ENCODE data around the gene DLGAP1. TPM values are rescaled to one million over a fixed set of nuclear protein-coding genes. Genes with fewer than 3 reads are reported as not detected.

Gene DLGAP1
- total RNA-seq, 1 experiment from 2014 or later, result 0.39 TPM

- POLR2A ChIA-PET, result interaction anchor here (0.9 to 3.9 kb wide), 4 partner anchors 138 to 210 kb away, joined by 4 to 22 read pairs (median 4); no protein-coding TSS in a partner anchor
- no peak for DNase-seq (ENCODE audit: low read depth, low spot score)
- Histone ChIP-seq H3K4me3 (replicated peaks in 1 of 2; ENCODE audit: low read depth in 1 of 2, low read length in 2 of 2) (peak overlapping the region in 1 of 2 experiments; percentile 0; a peak in 1 of 4 replicates), H2AFZ (ENCODE audit: low read depth, low read length, poor library complexity, severe bottlenecking) (no peak overlapping the region), H3K9ac (ENCODE audit: low read length) (peak overlapping the region; percentile 79), H3K36me3 (ENCODE audit: control insufficient read depth in 1 of 2, insufficient read depth in 2 of 2, low read length in 2 of 2) (peaks cover 35 to 73% of the 10 kb centered on the region in 2 experiments), H4K20me1 (ENCODE audit: insufficient read depth) (peaks cover 24% of the 10 kb centered on the region; the same call in 1 of the 2 replicates), H3K9me3 (ENCODE audit: control insufficient read depth in 1 of 2, insufficient read depth in 1 of 2, low read depth in 1 of 2, low read length in 2 of 2) (no peaks in the 10 kb centered on the region), H3K27me3 (ENCODE audit: insufficient read depth, low read length) (no peaks in the 10 kb centered on the region), H3K9me2 (ENCODE audit: insufficient read depth) (no peaks in the 10 kb centered on the region), H3K27ac (ENCODE audit: low read depth, low read length) (peak overlapping the region; percentile 90; the same call in 1 of the 2 replicates), H3K79me2 (ENCODE audit: insufficient read depth, low read length) (peaks cover 93% of the 10 kb centered on the region), H3K4me2 (ENCODE audit: low read length) (peak overlapping the region; percentile 87), H3K4me1 (ENCODE audit: control insufficient read depth in 1 of 2, insufficient read depth in 2 of 2, low read length in 2 of 2) (peaks cover 37 to 73% of the 10 kb centered on the region in 2 experiments)
- CTCF ChIA-PET, result interaction anchor here (1.1 to 1.9 kb wide), 5 partner anchors 7 to 209 kb away, joined by 3 to 8 read pairs (median 5); no protein-coding TSS in a partner anchor
- no peak for ATAC-seq
- no TSS peak for BruUV-seq (replicated peaks)
- intact Hi-C loops (cut with micrococcal nuclease), result loop anchor here (2.0 kb wide), 2 partner anchors 139 to 173 kb away; no protein-coding TSS in a partner anchor
- TF ChIP-seq FOSL1 (IDR thresholded peaks at IDR 0.05; ENCODE audit: low read depth) (no peak), SP1 (IDR thresholded peaks at IDR 0.05; ENCODE audit: low read depth) (no peak), POLR2AphosphoS5 (IDR thresholded peaks at IDR 0.05; ENCODE audit: low read depth, low read length) (peak; percentile 31; the same call in 1 of the 2 replicates)
- RAD21 ChIA-PET (ENCODE audit: low non-redundant PET in 1 of 2, low total read pairs in 2 of 2, uncharacterized antibody in 2 of 2, unreplicated experiment in 2 of 2), result no interaction called here
Observed at GRCh38 chr18:3455907-3456685, 999.0 kb downstream of the DLGAP1 start.

DNA sequence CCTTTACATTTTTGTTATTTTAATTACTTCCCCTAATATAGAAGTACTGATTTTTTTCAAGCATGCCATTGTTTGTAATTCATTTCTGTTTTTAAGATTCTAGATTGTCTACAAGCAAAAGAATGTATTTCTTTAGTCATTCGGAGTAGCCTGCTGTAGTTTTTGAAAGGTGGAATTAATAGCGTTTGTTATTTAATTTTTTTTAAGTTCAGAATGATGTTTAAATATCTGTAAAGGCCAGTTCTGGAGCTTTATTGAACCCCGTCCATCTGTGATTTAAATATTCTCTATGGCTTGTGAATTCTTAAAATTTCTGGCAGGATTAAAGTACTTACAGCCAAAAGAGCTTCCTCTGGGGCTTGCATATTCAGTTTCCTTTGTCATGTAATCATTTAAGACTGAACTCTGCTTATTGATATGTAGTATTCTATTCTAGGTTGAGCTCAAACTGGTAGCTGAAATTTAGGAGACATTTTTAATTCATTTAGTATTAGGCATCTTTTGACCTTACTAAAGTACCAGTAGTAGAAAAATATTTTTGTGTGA lies 999.9 kb downstream of the DLGAP1 start:
- TF ChIP-seq, protein P1, sequence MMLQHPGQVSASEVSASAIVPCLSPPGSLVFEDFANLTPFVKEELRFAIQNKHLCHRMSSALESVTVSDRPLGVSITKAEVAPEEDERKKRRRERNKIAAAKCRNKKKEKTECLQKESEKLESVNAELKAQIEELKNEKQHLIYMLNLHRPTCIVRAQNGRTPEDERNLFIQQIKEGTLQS (IDR thresholded peaks at IDR 0.05), result no peak
- TF ChIP-seq SRF (IDR thresholded peaks at IDR 0.05; ENCODE audit: low read depth) (no peak), JUND (IDR thresholded peaks at IDR 0.05) (no peak)
- intact Hi-C loops (cut with micrococcal nuclease), result loop anchor here (2.0 kb wide), 2 partner anchors 140 to 172 kb away; no protein-coding TSS in a partner anchor
- Histone ChIP-seq H3K79me2 (ENCODE audit: insufficient read depth, low read length) (peaks cover 97% of the 10 kb centered on the region), H3K4me3 (replicated peaks in 1 of 2; ENCODE audit: low read depth in 1 of 2, low read length in 2 of 2) (no peak overlapping the region), H3K9me2 (ENCODE audit: insufficient read depth) (no peaks in the 10 kb centered on the region), H3K27me3 (ENCODE audit: insufficient read depth, low read length) (no peaks in the 10 kb centered on the region), H3K36me3 (ENCODE audit: control insufficient read depth in 1 of 2, insufficient read depth in 2 of 2, low read length in 2 of 2) (peaks cover 35 to 71% of the 10 kb centered on the region in 2 experiments), H2AFZ (ENCODE audit: low read depth, low read length, poor library complexity, severe bottlenecking) (no peak overlapping the region), H3K9ac (ENCODE audit: low read length) (peak overlapping the region; percentile 79), H3K9me3 (ENCODE audit: control insufficient read depth in 1 of 2, insufficient read depth in 1 of 2, low read depth in 1 of 2, low read length in 2 of 2) (no peaks in the 10 kb centered on the region), H3K4me1 (ENCODE audit: control insufficient read depth in 1 of 2, insufficient read depth in 2 of 2, low read length in 2 of 2) (peaks cover 36 to 73% of the 10 kb centered on the region in 2 experiments), H3K4me2 (ENCODE audit: low read length) (peak overlapping the region; percentile 87), H4K20me1 (ENCODE audit: insufficient read depth) (peaks cover 24% of the 10 kb centered on the region; the same call in 1 of the 2 replicates), H3K27ac (ENCODE audit: low read depth, low read length) (peak overlapping the region; percentile 90; the same call in 1 of the 2 replicates)
- RAD21 ChIA-PET (ENCODE audit: low non-redundant PET in 1 of 2, low total read pairs in 2 of 2, uncharacterized antibody in 2 of 2, unreplicated experiment in 2 of 2), result interaction anchor here in 1 of 2 experiments (0.6 kb wide), 1 partner anchor 159 kb away, joined by 3 read pairs; no protein-coding TSS in a partner anchor
- POLR2A ChIA-PET, result interaction anchor here (0.7 to 3.9 kb wide), 6 partner anchors 35 to 211 kb away, joined by 3 to 22 read pairs (median 4); no protein-coding TSS in a partner anchor
- CTCF ChIA-PET, result interaction anchor here (0.7 to 1.9 kb wide), 12 partner anchors 8 to 211 kb away, joined by 3 to 8 read pairs (median 3); no protein-coding TSS in a partner anchor
- DNase-seq (ENCODE audit: low read depth, low spot score), result no peak
- no TSS peak for BruUV-seq (replicated peaks)
- no peak for ATAC-seq

Measured in HCT116 (cell line).